CD4-positive, alpha-beta T cell treated with Interleukin-1 beta for 1 hour (primary cell): Measurements from ENCODE around the gene MEGF11.

Experiments
- DNase-seq, 2 donors: peaks; one replicate each; pipeline ENCODE4 v3.0.0-alpha.2; 2020 to 2022

The MEGF11 gene

GRCh38 chr15:66238318-66238717 is 15.2 kb downstream of the MEGF11 start:
- no peak for DNase-seq

GRCh38 chr15:66237513-66238235 is 15.9 kb downstream of the MEGF11 start:
- DNase-seq: no peak

GRCh38 chr15:66236806-66237375 is 16.7 kb downstream of the MEGF11 start:
- DNase-seq: no peak

- DNase-seq: no peak
Observed at GRCh38 chr15:66235866-66236265, 17.7 kb downstream of the MEGF11 start.

GRCh38 chr15:66234798-66235197 is 18.8 kb downstream of the MEGF11 start:
- DNase-seq: no peak

GRCh38 chr15:66233487-66234415 is 19.8 kb downstream of the MEGF11 start:
- no peak for DNase-seq

GRCh38 chr15:66232267-66232625 is 21.3 kb downstream of the MEGF11 start:
- DNase-seq: no peak

GRCh38 chr15:66231394-66232266 is 21.9 kb downstream of the MEGF11 start:
- DNase-seq: no peak

- DNase-seq: no peak
Observed at GRCh38 chr15:66229790-66230465, 23.6 kb downstream of the MEGF11 start.

GRCh38 chr15:66228807-66229735 is 24.5 kb downstream of the MEGF11 start:
- no peak for DNase-seq

- no peak for DNase-seq
Observed at GRCh38 chr15:66226736-66227135, 26.8 kb downstream of the MEGF11 start.

GRCh38 chr15:66225656-66226274 is 27.8 kb downstream of the MEGF11 start:
- DNase-seq: no peak

- no peak for DNase-seq
Observed at GRCh38 chr15:66224946-66225345, 28.6 kb downstream of the MEGF11 start.

- no peak for DNase-seq
Observed at GRCh38 chr15:66222273-66223198, 31.0 kb downstream of the MEGF11 start.

- DNase-seq: no peak
Observed at GRCh38 chr15:66221126-66221525, 32.4 kb downstream of the MEGF11 start.

- DNase-seq: no peak
Observed at GRCh38 chr15:66220601-66221000, 32.9 kb downstream of the MEGF11 start.

GRCh38 chr15:66219339-66219738 is 34.2 kb downstream of the MEGF11 start:
- no peak for DNase-seq

- DNase-seq: no peak
Observed at GRCh38 chr15:66216806-66217205, 36.7 kb downstream of the MEGF11 start.

GRCh38 chr15:66215811-66216210 is 37.7 kb downstream of the MEGF11 start:
- DNase-seq: no peak
